ENCODE measurements around the gene CSMD2.

Gene CSMD2

GRCh38 chr1:33826311-33826710 is 338.7 kb downstream of the CSMD2 start:
- TF ChIP-seq TAF1 (IDR thresholded peaks at IDR 0.05; ENCODE audit: borderline replicate concordance, insufficient read depth, low read length) (no peak), FOXP2 (optimal IDR thresholded peaks at IDR 0.05; ENCODE audit: borderline replicate concordance, extremely low read depth, extremely low read length, insufficient read depth) (no peak), SIN3A (IDR thresholded peaks at IDR 0.05; ENCODE audit: borderline replicate concordance, insufficient read depth, low read length) (no peak), POLR2AphosphoS5 (IDR thresholded peaks at IDR 0.05; ENCODE audit: low read depth, low read length) (no peak)
- TF ChIP-seq, protein P1, sequence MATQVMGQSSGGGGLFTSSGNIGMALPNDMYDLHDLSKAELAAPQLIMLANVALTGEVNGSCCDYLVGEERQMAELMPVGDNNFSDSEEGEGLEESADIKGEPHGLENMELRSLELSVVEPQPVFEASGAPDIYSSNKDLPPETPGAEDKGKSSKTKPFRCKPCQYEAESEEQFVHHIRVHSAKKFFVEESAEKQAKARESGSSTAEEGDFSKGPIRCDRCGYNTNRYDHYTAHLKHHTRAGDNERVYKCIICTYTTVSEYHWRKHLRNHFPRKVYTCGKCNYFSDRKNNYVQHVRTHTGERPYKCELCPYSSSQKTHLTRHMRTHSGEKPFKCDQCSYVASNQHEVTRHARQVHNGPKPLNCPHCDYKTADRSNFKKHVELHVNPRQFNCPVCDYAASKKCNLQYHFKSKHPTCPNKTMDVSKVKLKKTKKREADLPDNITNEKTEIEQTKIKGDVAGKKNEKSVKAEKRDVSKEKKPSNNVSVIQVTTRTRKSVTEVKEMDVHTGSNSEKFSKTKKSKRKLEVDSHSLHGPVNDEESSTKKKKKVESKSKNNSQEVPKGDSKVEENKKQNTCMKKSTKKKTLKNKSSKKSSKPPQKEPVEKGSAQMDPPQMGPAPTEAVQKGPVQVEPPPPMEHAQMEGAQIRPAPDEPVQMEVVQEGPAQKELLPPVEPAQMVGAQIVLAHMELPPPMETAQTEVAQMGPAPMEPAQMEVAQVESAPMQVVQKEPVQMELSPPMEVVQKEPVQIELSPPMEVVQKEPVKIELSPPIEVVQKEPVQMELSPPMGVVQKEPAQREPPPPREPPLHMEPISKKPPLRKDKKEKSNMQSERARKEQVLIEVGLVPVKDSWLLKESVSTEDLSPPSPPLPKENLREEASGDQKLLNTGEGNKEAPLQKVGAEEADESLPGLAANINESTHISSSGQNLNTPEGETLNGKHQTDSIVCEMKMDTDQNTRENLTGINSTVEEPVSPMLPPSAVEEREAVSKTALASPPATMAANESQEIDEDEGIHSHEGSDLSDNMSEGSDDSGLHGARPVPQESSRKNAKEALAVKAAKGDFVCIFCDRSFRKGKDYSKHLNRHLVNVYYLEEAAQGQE (IDR thresholded peaks at IDR 0.05; ENCODE audit: insufficient read depth in 1 of 2, low read depth in 2 of 2, low read length in 2 of 2) = no peak

- TF ChIP-seq TAF1 (IDR thresholded peaks at IDR 0.05; ENCODE audit: borderline replicate concordance, insufficient read depth, low read length) (no peak), FOXP2 (optimal IDR thresholded peaks at IDR 0.05; ENCODE audit: borderline replicate concordance, extremely low read depth, extremely low read length, insufficient read depth) (no peak), SIN3A (IDR thresholded peaks at IDR 0.05; ENCODE audit: borderline replicate concordance, insufficient read depth, low read length) (no peak), POLR2AphosphoS5 (IDR thresholded peaks at IDR 0.05; ENCODE audit: low read depth, low read length) (no peak)
- TF ChIP-seq, protein P1 (IDR thresholded peaks at IDR 0.05; ENCODE audit: insufficient read depth in 1 of 2, low read depth in 2 of 2, low read length in 2 of 2) = no peak
These were observed 339.5 kb downstream of the CSMD2 start for GRCh38 chr1:33825506-33825905.

- no peak for TF ChIP-seq TAF1 (IDR thresholded peaks at IDR 0.05; ENCODE audit: borderline replicate concordance, insufficient read depth, low read length)
- no peak for TF ChIP-seq FOXP2 (optimal IDR thresholded peaks at IDR 0.05; ENCODE audit: borderline replicate concordance, extremely low read depth, extremely low read length, insufficient read depth)
- TF ChIP-seq POLR2AphosphoS5 (IDR thresholded peaks at IDR 0.05; ENCODE audit: low read depth, low read length) = no peak
- TF ChIP-seq SIN3A (IDR thresholded peaks at IDR 0.05; ENCODE audit: borderline replicate concordance, insufficient read depth, low read length) = no peak
- TF ChIP-seq, protein P1 (IDR thresholded peaks at IDR 0.05; ENCODE audit: insufficient read depth in 1 of 2, low read depth in 2 of 2, low read length in 2 of 2) = no peak
These were observed 340.1 kb downstream of the CSMD2 start for GRCh38 chr1:33824971-33825370.

- TF ChIP-seq FOXP2 (optimal IDR thresholded peaks at IDR 0.05; ENCODE audit: borderline replicate concordance, extremely low read depth, extremely low read length, insufficient read depth) (no peak), SIN3A (IDR thresholded peaks at IDR 0.05; ENCODE audit: borderline replicate concordance, insufficient read depth, low read length) (no peak), POLR2AphosphoS5 (IDR thresholded peaks at IDR 0.05; ENCODE audit: low read depth, low read length) (no peak), TAF1 (IDR thresholded peaks at IDR 0.05; ENCODE audit: borderline replicate concordance, insufficient read depth, low read length) (no peak)
- TF ChIP-seq, protein P1 (IDR thresholded peaks at IDR 0.05; ENCODE audit: insufficient read depth in 1 of 2, low read depth in 2 of 2, low read length in 2 of 2) = no peak
These were observed 340.7 kb downstream of the CSMD2 start for GRCh38 chr1:33824321-33824720.

GRCh38 chr1:33823830-33824229 is 341.2 kb downstream of the CSMD2 start:
- TF ChIP-seq, protein P1 (IDR thresholded peaks at IDR 0.05; ENCODE audit: insufficient read depth in 1 of 2, low read depth in 2 of 2, low read length in 2 of 2) = no peak
- no peak for TF ChIP-seq TAF1 (IDR thresholded peaks at IDR 0.05; ENCODE audit: borderline replicate concordance, insufficient read depth, low read length)
- no peak for TF ChIP-seq POLR2AphosphoS5 (IDR thresholded peaks at IDR 0.05; ENCODE audit: low read depth, low read length)
- TF ChIP-seq FOXP2 (optimal IDR thresholded peaks at IDR 0.05; ENCODE audit: borderline replicate concordance, extremely low read depth, extremely low read length, insufficient read depth) = no peak
- no peak for TF ChIP-seq SIN3A (IDR thresholded peaks at IDR 0.05; ENCODE audit: borderline replicate concordance, insufficient read depth, low read length)

Data from PFSK-1 (cell line).